Fibroblast of lung (primary cell): ENCODE measurements around the gene MAEA. TPM values are rescaled to one million over a fixed set of nuclear protein-coding genes. Genes with fewer than 3 reads are reported as not detected.

Source experiments
- DNase-seq, 2 donors: peaks; one replicate each; pipeline versions ENCODE4 v3.0.0 to v3.0.0-alpha.2; 2010; ENCODE audit warnings: low read depth in 2 of 2
- H2AFZ ChIP-seq: 2 replicates; pipeline ENCODE4 v1.5.1; 2012; ENCODE audit warnings: low read length, control low read depth, inconsistent platforms
- H3K27ac ChIP-seq: 2 replicates; pipeline ENCODE4 v1.5.1; 2011; ENCODE audit warnings: low read length, control low read depth; ENCODE audit not compliant: insufficient read depth
- H3K27me3 ChIP-seq: 2 replicates; pipeline ENCODE4 v1.5.1; 2011; ENCODE audit warnings: mild to moderate bottlenecking, low read length; ENCODE audit not compliant: control insufficient read depth, insufficient read depth
- H3K36me3 ChIP-seq: 2 replicates; pipeline ENCODE4 v1.5.1; 2011; ENCODE audit warnings: low read length; ENCODE audit not compliant: control insufficient read depth, insufficient read depth
- H3K4me1 ChIP-seq: 2 replicates; pipeline ENCODE4 v1.5.1; 2011; ENCODE audit warnings: low read length; ENCODE audit not compliant: control insufficient read depth, insufficient read depth; ENCODE audit errors: extremely low read depth
- H3K4me2 ChIP-seq: 2 replicates; pipeline ENCODE4 v1.5.1; 2011; ENCODE audit warnings: low read length, control low read depth; ENCODE audit not compliant: insufficient read depth; ENCODE audit errors: extremely low read depth
- H3K4me3 ChIP-seq, 4 experiments: fragments of 200-600 bp in 1 of 4; sonication (generic) in 1 of 4; replicated peaks in 1 of 4; 2 replicates each; pipeline ENCODE4 v1.5.1; 2011 to 2016; ENCODE audit warnings: low read length in 4 of 4, low read depth in 3 of 4, mild to moderate bottlenecking in 3 of 4, control low read depth in 2 of 4, inconsistent platforms in 1 of 4, mixed read lengths in 1 of 4; ENCODE audit not compliant: insufficient read depth in 1 of 4; ENCODE audit errors: control extremely low read depth in 1 of 4
- H3K79me2 ChIP-seq: 2 replicates; pipeline ENCODE4 v1.5.1; 2012; ENCODE audit warnings: mild to moderate bottlenecking, low read length, inconsistent platforms; ENCODE audit not compliant: control insufficient read depth, insufficient read depth
- H3K9ac ChIP-seq: 2 replicates; pipeline ENCODE4 v1.5.1; 2011; ENCODE audit warnings: mild to moderate bottlenecking, low read length, control low read depth; ENCODE audit not compliant: insufficient read depth
- H3K9me3 ChIP-seq: 2 replicates; pipeline ENCODE4 v1.5.1; 2012; ENCODE audit warnings: low read depth, low read length; ENCODE audit not compliant: control insufficient read depth, insufficient read depth
- H4K20me1 ChIP-seq: 2 replicates; pipeline ENCODE4 v1.5.1; 2011; ENCODE audit warnings: low read length; ENCODE audit not compliant: control insufficient read depth, insufficient read depth; ENCODE audit errors: extremely low read depth
- CTCF ChIP-seq, 2 donors: IDR thresholded peaks in 1 of 2; conservative IDR thresholded peaks in 1 of 2; 1 replicate in 1 of 2; 2 replicates in 1 of 2; pipeline ENCODE4 v1.5.1; 2011 to 2012; ENCODE audit warnings: low read length in 2 of 2, control low read depth in 1 of 2, inconsistent platforms in 1 of 2, low read depth in 1 of 2, mild to moderate bottlenecking in 1 of 2
- EZH2 ChIP-seq: IDR thresholded peaks from 2 replicates; pipeline ENCODE4 v1.5.1; 2012; ENCODE audit warnings: low read length, control low read depth, mild to moderate bottlenecking; ENCODE audit errors: missing control alignments
- polyA plus RNA-seq, 2 donors: library from polyadenylated mRNA; depleted of rRNA in 1 of 2; stranded (reverse) in 1 of 2; unstranded in 1 of 2; fragments of >200 nt; gene quantifications; 2 replicates each; pipeline ENCODE4 v1.2.1, GENCODE V29; 2011 to 2012; ENCODE audit warnings: missing spikeins in 1 of 2
- total RNA-seq: library from RNA; depleted of rRNA; stranded (reverse); fragments of >200 nt; gene quantifications from 2 replicates; pipeline ENCODE4 v1.2.1, GENCODE V29; 2014

Gene MAEA
- total and polyA plus RNA-seq, 2 donors (not counting 1 experiment from before 2014, with no cell fraction given): 44.3 to 53.8 TPM

GRCh38 chr4:1354136-1354982 is 64.7 kb downstream of the MAEA start:
- no peak for DNase-seq
- TF ChIP-seq EZH2 (no peak), CTCF (conservative IDR thresholded peaks at IDR 0.05 in 1 of 2, IDR thresholded peaks at IDR 0.05 in 1 of 2; ENCODE audit: low read depth in 1 of 2, low read length in 2 of 2) (no peak)
- Histone ChIP-seq H4K20me1 (no peaks in the 10 kb centered on the region), H3K4me1 (no peaks in the 10 kb centered on the region), H2AFZ (no peak overlapping the region), H3K4me2 (no peak overlapping the region), H3K27me3 (no peaks in the 10 kb centered on the region), H3K9me3 (no peaks in the 10 kb centered on the region), H3K27ac (no peak overlapping the region), H3K36me3 (peaks cover 34% of the 10 kb centered on the region), H3K79me2 (no peaks in the 10 kb centered on the region), H3K4me3 (no peak overlapping the region), H3K9ac (no peak overlapping the region)

GRCh38 chr4:1354983-1355275 is 65.2 kb downstream of the MAEA start:
- Histone ChIP-seq H3K27me3 (no peaks in the 10 kb centered on the region), H3K4me3 (no peak overlapping the region), H3K79me2 (no peaks in the 10 kb centered on the region)

GRCh38 chr4:1355378-1355777 is 65.7 kb downstream of the MAEA start:
- H3K4me2 ChIP-seq: no peak overlapping the region
- no peak overlapping the region for H3K9ac ChIP-seq
- H3K27ac ChIP-seq: no peak overlapping the region
- peaks cover 32% of the 10 kb centered on the region for H3K36me3 ChIP-seq
- no peaks in the 10 kb centered on the region for H4K20me1 ChIP-seq
- H3K4me3 ChIP-seq: no peak overlapping the region
- H3K27me3 ChIP-seq: no peaks in the 10 kb centered on the region
- no peaks in the 10 kb centered on the region for H3K79me2 ChIP-seq
- no peaks in the 10 kb centered on the region for H3K4me1 ChIP-seq
- no peaks in the 10 kb centered on the region for H3K9me3 ChIP-seq
- no peak for DNase-seq
- TF ChIP-seq EZH2 (no peak), CTCF (conservative IDR thresholded peaks at IDR 0.05 in 1 of 2, IDR thresholded peaks at IDR 0.05 in 1 of 2; ENCODE audit: low read depth in 1 of 2, low read length in 2 of 2) (no peak)
- H2AFZ ChIP-seq: no peak overlapping the region

More at GRCh38 chr4:1354983-1355275, 65.2 kb downstream of the MAEA start:
- H4K20me1 ChIP-seq: no peaks in the 10 kb centered on the region
- TF ChIP-seq CTCF (conservative IDR thresholded peaks at IDR 0.05 in 1 of 2, IDR thresholded peaks at IDR 0.05 in 1 of 2; ENCODE audit: low read depth in 1 of 2, low read length in 2 of 2) (no peak), EZH2 (no peak)
- no peak overlapping the region for H2AFZ ChIP-seq
- H3K4me2 ChIP-seq: no peak overlapping the region
- H3K9me3 ChIP-seq: no peaks in the 10 kb centered on the region
- H3K4me1 ChIP-seq: no peaks in the 10 kb centered on the region
- DNase-seq: no peak
- no peak overlapping the region for H3K9ac ChIP-seq
- H3K27ac ChIP-seq: no peak overlapping the region
- H3K36me3 ChIP-seq: peaks cover 34% of the 10 kb centered on the region
